Endothelial cell of hepatic sinusoid (primary cell): ENCODE results near the gene C22orf15.

Experiments used
- in situ Hi-C: cut with HindIII; loops from 2 replicates; pipeline ENCODE4 v1.10.0; 2017; ENCODE audit warnings: low sequenced_read_pairs

The C22orf15 gene

DNA sequence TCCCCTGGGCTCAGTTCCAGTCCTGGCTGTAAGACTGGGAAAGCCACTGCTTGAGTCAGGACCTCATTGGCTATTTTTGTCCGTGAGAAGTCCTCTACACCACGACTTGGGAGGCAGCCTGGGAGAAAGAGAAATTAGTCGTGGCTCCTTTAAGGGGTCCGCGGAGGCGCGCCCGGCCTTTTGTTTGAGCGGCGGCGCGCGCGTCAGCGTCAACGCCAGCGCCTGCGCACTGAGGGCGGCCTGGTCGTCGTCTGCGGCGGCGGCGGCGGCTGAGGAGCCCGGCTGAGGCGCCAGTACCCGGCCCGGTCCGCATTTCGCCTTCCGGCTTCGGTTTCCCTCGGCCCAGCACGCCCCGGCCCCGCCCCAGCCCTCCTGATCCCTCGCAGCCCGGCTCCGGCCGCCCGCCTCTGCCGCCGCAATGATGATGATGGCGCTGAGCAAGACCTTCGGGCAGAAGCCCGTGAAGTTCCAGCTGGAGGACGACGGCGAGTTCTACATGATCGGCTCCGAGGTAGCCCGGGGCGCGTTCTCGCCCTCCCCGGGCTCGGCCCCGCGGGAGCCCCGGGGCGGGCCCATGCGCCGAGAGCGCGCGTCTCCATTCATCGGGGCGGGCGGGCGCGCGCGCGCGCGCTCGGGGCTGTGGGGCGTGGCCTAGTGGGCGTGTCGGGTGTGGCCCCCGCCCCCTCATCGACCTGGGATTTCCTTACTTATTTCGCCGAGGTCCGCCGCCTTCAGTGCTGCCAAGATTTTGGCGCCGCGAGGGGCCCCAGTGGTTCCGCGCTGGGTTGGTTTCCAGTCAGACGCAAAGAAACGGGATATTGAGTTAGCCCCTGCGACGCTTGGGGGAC is 24.2 kb downstream of the C22orf15 start, which contains the start of gene SMARCB1:
Gene SMARCB1 (plus strand): TSS at position 215 of the 848 bp plus-strand sequence. CDS start 204 bp downstream, at position 419.
- in situ Hi-C loops, result no loop called here

DNA sequence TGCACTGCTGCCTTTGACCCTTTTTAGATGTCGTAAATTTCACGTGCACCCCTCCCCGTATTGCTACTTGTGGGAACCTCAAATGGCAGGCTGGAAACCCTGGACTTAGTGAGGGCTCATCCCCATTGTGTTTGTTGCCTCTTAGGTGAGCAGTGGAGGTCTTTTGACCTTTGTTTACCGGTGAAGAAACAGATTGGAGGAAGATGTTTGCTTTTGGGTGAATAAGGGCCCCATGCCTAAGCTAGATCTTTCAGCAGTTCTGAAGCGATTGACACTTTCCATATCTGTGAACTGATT is 24.8 kb downstream of the C22orf15 start:
- in situ Hi-C loops, result no loop called here

DNA sequence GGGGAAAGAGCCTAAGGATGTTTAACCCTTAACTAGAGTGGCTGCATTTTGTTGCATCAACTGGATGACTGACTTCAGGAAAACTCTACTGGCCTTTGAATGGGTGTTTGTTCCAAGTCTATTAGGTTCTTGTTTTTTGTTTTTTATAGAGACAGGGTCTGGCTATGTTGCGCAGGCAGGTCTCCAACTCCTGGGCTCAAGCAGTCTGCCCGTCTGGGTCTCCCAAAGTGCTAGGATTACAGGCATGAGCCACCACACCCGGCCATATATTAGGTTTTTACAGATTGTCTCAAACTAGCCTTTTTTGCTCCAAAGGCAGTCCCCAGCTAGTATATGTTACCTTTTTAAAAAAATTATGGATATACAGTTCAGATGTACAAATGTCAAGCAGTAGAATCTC is 25.1 kb downstream of the C22orf15 start:
- in situ Hi-C loops, result no loop called here

DNA sequence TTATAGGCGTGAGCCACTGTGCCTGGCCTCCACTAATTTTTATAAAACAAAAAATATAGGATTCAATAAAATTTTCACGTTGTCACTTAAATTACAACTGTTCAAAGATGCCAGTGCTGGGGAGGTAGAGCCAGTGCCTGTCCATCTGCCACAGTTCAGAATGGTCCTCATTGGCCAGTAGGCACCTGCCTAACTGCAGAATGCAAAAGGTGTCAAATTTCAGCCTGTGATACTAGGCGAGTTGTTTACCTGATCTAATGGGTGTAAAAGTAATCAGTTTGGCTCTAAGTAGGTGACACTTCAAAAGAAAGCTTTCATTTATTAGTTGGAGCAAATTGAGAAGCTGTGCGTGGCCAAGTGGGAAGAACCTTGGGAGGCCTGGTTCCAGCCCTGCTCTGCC is 26.3 kb downstream of the C22orf15 start:
- in situ Hi-C loops, result no loop called here

DNA sequence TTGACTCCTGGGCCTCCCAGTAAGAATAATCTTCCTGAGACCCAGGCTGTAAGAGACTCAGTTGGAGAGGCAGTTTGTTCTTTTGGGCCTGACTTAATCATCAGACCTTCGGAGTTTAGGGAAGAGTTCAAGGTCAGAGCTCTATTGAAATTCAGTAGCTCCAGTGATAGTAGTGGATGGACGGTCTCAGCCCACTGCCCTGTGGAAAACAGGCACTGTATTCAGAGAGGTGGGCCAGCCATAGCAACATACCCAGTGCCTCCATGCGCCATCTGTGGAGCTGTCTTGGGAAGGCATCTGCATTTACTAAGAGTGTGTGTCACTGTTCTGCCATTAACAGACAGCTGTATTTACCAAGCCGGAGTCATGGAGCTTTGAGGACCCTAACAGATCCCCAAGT is 26.8 kb downstream of the C22orf15 start:
- in situ Hi-C loops, result no loop called here

DNA sequence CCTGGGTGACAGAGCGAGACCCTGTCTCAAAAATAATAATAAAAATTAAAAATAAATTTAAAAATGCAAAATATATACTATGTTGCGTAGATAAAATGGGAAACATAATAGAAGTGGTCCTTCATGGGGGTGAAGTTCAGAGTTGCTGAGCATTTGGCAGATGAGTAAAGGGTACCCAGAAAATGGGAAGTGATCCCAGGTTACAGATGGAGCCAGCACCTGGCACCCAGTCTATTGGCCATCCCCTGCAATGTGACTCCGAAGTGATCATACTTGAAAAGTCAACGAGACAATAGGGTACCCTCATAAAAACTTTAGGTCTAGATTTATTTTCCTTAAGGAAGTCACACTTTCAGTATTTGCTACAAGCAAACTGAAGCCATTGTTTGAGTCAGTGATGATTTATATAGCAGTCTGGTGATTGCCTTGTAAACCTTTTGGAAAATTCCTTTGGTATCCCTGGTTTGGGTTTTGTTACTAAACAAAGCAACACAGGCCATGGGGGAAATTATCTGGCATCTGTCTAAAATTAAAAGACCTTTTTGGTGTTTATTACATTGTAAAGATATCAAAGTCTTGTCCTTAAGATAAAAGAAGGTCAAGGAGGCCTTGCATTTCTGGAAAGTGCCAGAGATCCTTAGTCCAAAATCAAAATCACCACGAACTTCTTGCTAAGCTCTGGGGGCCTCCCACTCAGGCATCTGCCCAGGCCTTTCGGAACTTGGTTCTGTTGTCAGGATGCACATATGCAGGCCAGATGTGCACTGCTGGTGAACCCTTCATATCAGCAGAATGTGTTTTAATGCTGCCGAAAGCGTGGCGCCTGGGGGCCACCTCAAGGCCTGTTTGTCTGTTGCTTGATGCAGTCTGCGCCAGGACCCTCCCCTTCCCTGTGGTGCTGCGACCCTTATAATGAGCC is 28.3 kb downstream of the C22orf15 start:
- in situ Hi-C loops, result no loop called here

DNA sequence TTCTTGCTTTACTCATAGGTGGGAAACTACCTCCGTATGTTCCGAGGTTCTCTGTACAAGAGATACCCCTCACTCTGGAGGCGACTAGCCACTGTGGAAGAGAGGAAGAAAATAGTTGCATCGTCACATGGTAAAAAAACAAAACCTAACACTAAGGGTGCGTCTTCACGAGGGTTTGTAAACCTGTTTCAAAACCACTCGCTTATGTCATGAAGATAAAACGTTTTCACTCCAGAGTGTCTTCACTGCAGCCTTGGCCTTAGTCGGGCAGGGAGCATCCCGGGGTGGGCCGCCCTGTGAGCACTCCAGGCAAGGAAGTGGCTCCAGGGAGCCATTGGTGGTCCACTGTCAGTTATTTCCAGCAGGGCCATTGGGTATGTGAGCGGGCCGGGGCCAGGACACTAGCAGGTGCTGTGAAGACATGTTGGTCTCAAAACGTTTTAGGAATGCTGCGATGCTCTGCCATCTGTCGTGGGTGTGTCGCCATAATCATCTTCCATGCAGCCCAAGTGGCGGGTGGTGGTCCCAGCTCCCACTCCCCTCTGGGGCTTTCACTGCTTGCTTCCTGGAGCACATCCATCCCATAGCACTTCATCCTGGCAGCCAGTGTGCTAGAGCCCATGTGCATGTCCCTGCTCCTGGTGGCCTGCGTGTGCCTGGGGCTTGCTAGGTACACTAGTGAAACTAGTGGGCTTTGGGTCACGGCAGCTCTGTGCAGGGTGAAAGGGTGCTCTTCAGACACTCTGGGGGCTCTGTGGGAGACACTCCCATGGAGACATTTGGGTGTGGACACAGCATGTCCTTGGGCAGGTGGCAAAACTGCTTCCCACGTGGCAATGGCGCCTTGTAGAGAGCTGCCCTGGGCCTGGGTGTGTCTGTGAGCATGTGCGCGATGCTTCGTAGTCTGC is 29.2 kb downstream of the C22orf15 start:
- in situ Hi-C loops, result no loop called here

DNA sequence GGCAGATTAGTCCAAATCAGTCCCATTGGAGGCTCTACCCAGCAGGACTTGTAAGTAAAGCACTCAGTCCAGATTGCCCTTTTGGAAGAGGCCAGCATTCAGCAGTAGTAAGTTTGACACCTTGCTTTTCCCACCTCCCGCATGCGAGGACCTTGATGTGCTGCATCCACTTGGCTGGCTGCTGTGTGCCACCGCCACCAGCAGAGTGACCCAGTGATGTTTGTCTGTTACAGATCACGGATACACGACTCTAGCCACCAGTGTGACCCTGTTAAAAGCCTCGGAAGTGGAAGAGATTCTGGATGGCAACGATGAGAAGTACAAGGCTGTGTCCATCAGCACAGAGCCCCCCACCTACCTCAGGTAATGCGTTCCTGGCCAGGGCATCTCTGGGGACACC is 30.5 kb downstream of the C22orf15 start:
- in situ Hi-C loops, result no loop called here

DNA sequence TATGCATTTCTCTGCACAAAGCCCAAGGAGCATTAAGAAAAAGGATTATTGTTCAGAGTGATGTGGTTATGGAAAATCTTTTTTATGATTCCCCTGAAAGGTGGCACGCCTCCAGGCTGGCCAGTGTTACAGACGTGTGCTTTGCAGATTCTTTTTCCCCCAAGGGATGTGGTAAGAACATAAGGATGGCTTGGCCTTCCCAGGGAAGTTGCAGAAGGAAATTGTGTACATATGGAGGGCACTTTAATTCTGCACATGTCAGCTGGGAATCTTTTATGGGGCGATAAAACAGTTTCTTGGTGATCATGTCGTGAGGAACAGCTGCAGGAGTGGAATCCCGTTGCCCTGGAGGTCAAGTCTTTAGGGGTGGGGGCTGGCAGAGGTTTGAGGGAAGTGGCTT is 33.7 kb downstream of the C22orf15 start:
- in situ Hi-C loops, result no loop called here

DNA sequence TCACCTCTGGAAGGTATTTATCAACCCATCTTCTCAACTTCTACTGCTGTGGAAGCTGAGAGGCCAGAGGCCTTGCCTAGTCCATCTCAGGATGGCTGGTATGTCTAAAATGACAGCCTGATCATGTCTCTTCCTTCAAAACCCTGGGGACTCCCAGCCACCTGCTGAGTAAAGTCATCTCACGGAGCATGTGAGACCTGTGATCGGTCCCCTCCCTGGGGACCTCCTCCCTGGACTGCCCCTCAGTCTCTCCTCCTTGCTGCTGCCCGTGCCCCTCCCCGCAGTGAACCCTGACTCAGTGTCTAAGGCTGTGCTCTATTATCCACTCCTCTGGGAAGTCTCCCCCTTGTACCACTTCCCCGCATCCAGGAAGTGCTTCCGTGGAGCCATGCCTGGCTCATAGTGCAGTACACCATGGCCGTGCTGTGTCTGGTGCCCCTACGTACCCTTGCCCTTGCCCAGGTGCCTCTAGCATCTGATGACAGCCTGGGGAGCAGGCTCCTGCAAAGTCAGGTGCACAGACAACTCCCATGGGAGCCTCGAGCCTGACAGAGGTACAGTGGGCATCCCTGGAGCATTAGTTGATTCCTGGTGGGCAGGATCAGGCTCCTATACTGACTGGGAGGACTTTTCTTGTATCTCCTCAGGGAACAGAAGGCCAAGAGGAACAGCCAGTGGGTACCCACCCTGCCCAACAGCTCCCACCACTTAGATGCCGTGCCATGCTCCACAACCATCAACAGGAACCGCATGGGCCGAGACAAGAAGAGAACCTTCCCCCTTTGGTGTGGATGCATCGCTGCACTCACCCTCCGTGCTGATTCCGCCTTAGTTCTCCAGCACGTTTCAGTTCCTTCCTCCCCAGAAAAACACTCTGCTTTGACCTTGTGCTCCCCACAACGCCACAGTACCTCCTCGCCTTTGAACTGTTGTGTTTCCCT is 37.8 kb downstream of the C22orf15 start:
- in situ Hi-C loops, result no loop called here

DNA sequence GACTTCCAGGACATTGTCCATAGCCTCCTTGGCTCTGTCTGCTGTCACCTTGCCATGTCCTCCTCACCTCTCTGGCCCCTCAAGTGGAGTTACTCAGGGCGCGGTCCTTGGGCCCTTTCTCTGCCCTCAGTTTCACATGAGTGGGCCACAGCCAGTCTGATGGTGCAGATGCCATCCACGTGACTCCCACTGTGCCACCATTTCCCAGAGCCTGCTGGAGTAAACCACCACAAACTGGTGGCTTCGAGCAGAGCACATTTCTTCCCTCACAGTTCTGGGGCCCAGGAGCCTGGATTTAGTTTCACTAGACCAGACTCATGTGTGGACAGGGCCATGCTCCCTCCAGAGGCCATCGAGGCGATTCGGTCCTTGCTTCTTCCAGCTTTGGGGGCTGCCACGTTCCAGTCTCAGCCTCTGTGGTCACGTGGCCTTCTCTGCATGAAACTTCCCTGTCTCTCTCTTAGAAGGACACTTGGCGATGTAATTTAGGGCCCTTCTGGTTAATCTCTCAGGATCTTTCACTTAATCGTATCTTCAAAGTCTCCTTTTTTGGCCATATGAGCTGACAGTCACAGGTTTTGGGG is 38.5 kb downstream of the C22orf15 start:
- in situ Hi-C loops, result no loop called here

DNA sequence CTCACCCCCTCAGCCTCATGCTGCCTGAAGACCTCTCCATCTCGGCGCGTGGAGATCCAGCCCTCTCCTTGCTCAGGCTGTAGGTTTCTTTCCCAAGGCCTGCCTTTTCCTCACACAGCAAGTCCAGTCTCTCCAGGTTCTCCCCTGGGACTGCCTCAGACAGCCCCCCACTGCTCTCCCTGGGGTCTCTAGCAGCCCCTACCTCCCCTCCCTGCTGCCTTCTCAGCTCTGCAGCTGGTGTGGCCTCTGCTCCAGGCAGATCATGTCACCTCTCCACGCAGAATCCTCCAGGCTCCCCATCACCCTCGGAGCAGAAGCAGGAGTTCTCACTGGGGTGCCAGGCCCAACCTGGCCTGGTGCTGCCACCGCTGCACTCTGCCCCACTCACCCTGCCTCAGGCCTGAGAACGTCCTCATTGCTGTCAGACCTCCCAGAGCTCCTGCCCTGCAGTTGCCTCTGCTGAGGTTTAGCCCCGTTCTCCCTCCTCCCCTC is 39.1 kb downstream of the C22orf15 start:
- in situ Hi-C loops, result no loop called here

DNA sequence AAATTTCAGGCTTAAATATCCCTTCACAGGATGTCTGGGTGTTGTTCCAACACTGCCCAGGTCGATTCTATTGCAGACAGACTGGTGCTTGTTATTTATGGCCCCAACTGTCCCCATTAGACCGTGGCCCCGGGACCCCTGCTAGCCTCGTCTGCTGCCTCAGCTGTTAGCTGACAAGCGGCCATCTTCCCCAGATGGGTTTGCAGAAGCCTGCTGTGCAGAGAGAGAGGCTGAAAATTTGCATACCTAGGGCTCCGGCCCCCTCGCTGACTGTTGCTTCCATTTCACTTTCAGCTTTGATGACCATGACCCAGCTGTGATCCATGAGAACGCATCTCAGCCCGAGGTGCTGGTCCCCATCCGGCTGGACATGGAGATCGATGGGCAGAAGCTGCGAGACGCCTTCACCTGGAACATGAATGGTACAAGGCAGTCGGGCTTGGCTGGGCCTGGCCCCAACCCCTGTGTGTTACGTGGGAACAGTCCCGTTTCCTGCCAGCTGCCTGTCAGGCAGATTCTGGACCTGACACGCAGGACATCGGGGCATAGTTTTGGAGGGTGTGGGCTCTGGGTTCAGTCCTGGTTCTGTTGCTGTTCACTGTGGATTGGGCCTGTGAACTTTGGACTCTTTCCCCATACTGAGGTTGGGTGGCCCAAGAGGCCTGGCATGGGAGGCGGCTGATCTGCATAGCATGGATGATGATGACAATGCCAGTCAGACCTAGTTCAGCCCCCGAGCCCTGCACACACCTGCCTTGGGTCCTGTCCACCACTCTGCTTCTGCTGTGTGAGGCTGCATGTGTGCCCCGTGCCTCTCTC is 40.4 kb downstream of the C22orf15 start:
- in situ Hi-C loops, result no loop called here

DNA sequence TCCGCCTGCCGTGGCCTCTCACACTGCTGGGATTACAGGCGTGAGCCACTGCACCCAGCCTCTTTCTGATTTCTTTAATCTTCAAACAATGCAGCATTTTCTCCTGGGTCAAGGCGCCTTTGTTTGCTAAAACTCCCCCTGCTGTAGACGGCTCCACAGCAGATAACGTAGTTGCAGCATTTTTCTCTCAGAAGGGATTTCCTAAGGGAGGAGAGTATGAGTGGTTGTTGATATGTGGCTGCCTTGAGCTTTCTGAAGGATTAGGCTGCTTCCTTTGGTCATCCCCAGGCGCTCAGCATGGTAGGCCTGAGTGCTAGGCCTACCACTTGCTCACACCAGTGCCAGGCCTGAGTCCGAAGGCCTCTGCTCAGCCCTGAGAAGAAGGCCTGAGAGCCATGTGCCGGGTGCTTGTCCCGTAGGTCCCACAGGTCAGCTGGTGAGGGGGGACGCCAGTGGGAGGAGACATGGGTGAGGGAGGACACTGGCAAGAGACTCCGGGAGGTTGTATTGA is 42.0 kb downstream of the C22orf15 start:
- in situ Hi-C loops, result no loop called here

DNA sequence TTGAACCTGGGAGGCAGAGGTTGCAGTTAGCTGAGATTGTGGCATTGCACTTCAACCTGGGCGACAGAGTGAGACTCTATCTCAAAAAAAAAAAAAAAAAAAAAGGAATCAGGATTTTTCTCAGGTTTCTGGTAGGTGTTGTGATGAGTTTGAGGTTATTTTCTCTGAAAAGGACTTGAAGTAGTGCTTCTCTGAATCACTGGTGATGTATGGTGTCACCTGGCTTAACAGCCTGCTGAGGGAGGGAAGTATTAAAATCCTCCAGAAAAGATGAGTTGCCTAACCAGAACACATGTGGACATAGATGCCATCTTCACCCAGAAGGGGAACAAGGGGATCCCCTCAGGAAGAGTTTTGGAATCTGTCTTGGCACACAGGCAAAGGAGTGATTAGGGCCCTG is 44.0 kb downstream of the C22orf15 start:
- in situ Hi-C loops, result no loop called here

DNA sequence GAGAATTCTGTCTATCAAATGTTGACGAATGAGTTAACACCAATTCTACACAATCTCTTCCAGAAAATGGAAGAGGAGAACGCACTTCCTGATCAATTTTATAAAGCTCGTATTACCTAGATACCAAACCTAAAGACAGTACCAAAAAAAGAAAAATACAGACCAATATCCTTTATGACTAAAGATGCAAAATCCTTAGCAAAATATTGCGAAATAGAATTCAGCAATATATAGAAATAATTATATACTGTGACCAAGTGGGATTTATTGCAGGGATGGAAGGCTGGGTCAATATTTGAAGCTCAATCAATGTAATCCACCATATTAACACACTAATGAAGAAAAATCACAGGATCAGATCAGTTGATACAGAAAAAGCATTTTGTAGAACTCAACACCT is 49.6 kb downstream of the C22orf15 start:
- in situ Hi-C loops, result loop anchor here (10.0 kb wide), 1 partner anchor 62 kb away; no protein-coding TSS in a partner anchor
